Measurements from ENCODE around the gene NKAIN1.

DNA sequence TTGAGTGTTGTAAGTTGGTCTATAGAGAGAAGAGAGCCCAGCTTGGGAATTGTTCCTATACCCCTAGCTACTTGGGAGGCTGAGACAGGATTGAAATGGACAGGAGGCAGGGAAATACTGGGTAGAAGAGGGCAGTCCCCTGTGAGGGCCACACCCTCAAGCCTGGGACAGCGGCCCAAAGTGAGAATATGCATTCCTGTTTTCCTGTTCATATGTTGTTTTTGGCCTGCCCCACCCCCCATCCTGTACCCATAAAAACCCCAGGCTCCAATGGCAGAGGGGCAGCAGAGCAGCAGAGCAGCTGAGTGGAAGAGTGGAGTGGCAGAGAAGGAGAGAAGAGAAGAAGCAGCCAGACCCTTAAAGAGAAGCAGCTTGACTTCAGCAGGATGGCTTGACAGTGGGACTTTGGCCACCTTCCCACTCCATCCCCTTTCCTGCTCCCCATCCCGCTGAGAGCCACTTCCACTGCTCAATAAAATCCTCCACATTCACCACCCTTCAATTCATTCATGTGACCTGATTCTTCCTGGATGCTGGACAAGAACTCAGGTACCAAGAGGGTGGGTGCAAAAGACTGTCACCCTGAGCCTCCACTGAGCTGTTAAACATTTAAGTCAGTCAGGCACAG, 103.6 kb downstream of the NKAIN1 start:
- TF ChIP-seq POLR2A (IDR thresholded peaks at IDR 0.05) = no peak
- TF ChIP-seq, protein P1, sequence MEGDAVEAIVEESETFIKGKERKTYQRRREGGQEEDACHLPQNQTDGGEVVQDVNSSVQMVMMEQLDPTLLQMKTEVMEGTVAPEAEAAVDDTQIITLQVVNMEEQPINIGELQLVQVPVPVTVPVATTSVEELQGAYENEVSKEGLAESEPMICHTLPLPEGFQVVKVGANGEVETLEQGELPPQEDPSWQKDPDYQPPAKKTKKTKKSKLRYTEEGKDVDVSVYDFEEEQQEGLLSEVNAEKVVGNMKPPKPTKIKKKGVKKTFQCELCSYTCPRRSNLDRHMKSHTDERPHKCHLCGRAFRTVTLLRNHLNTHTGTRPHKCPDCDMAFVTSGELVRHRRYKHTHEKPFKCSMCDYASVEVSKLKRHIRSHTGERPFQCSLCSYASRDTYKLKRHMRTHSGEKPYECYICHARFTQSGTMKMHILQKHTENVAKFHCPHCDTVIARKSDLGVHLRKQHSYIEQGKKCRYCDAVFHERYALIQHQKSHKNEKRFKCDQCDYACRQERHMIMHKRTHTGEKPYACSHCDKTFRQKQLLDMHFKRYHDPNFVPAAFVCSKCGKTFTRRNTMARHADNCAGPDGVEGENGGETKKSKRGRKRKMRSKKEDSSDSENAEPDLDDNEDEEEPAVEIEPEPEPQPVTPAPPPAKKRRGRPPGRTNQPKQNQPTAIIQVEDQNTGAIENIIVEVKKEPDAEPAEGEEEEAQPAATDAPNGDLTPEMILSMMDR (IDR thresholded peaks at IDR 0.05) = no peak

Measured in esophagus squamous epithelium (tissue), 4 donors.